GM12878 (cell line): Measurements from ENCODE around the gene BPTF. TPM values are rescaled to one million over a fixed set of nuclear protein-coding genes. Genes with fewer than 3 reads are reported as not detected.

Source experiments
- ATAC-seq: fragments of 200-7000 bp; cut with Tn5 transposase; 3 replicates; pipeline ENCODE4 v1.9.1; 2020; ENCODE audit warnings: mild to moderate bottlenecking, moderate library complexity
- BruUV-seq: library from RNA; stranded (reverse); fragments of 400-500 nt; replicated peaks from 2 replicates; lab custom pipeline; 2021; lab: Mats Ljungman, UMichigan
- CTCF ChIA-PET: fragments of 300-600 bp; sonication (Branson Sonifier 250); formaldehyde crosslinking; extraction: SDS; loops from one replicate; lab custom pipeline; 2021; ENCODE audit warnings: inconsistent platforms; lab: Yijun Ruan, JAX
- POLR2A ChIA-PET: fragments of 350-600 bp; formaldehyde crosslinking; extraction: SDS; loops from one replicate; lab custom pipeline; 2021; ENCODE audit warnings: inconsistent platforms; lab: Charles Lee
- RAD21 ChIA-PET: fragments of 300-600 bp; sonication (Branson Sonifier 250); formaldehyde crosslinking; loops from one replicate; lab custom pipeline; 2023; ENCODE audit warnings: antibody characterized with exemption; ENCODE audit not compliant: unreplicated experiment; lab: Charles Lee
- SMC1A ChIA-PET: fragments of 300-600 bp; sonication (Branson Sonifier 250); formaldehyde crosslinking; loops from one replicate; lab custom pipeline; 2023; ENCODE audit not compliant: unreplicated experiment, uncharacterized antibody; lab: Charles Lee
- DNase-seq: peaks from one replicate; pipeline ENCODE4 v3.0.0-alpha.2; 2011; ENCODE audit warnings: low read depth, low spot score
- FAIRE-seq: peaks from 3 replicates; lab custom pipeline; 2011; peaks lifted over from hg19 to GRCh38; lab: Jason Lieb, UNC
- H2AFZ ChIP-seq: 2 replicates; pipeline ENCODE4 v1.6.0; 2011; ENCODE audit warnings: low read depth, low read length, control low read depth; ENCODE audit not compliant: control insufficient read depth
- H3K27ac ChIP-seq: 2 replicates; pipeline ENCODE4 v1.5.1; 2011; ENCODE audit warnings: control low read depth; ENCODE audit not compliant: control insufficient read depth, insufficient read depth
- H3K27me3 ChIP-seq, 2 experiments: replicated peaks in 1 of 2; 2 replicates each; pipeline versions ENCODE4 v1.6.0 to v1.6.1; 2011; ENCODE audit warnings: low read length in 1 of 2; ENCODE audit not compliant: control insufficient read depth in 2 of 2, insufficient read depth in 2 of 2
- H3K36me3 ChIP-seq, 2 experiments: 2 replicates each; pipeline ENCODE4 v1.5.1; 2011; ENCODE audit warnings: low read length in 1 of 2; ENCODE audit not compliant: control insufficient read depth in 2 of 2, insufficient read depth in 2 of 2
- H3K4me1 ChIP-seq: 2 replicates; pipeline ENCODE4 v1.6.1; 2011; ENCODE audit warnings: mild to moderate bottlenecking, low read length, moderate library complexity, mixed read lengths; ENCODE audit not compliant: control insufficient read depth, insufficient read depth
- H3K4me2 ChIP-seq: 2 replicates; pipeline ENCODE4 v1.6.0; 2011; ENCODE audit warnings: control low read depth; ENCODE audit not compliant: control insufficient read depth, insufficient read depth
- H3K4me3 ChIP-seq: fragments of 200-600 bp; sonication (generic); 2 replicates; pipeline ENCODE4 v1.5.1; 2016
- H3K79me2 ChIP-seq: 2 replicates; pipeline ENCODE4 v1.6.0; 2011; ENCODE audit warnings: low read length; ENCODE audit not compliant: control insufficient read depth, insufficient read depth
- H3K9ac ChIP-seq: 2 replicates; pipeline ENCODE4 v1.8.0; 2011; ENCODE audit warnings: low read length, control low read depth, mixed read lengths; ENCODE audit not compliant: control insufficient read depth, insufficient read depth
- H3K9me3 ChIP-seq: replicated peaks from 3 replicates; pipeline ENCODE4 v1.5.1; 2011; ENCODE audit warnings: mild to moderate bottlenecking, low read length; ENCODE audit not compliant: control insufficient read depth, insufficient read depth
- H4K20me1 ChIP-seq: 2 replicates; pipeline ENCODE4 v1.6.0; 2011; ENCODE audit not compliant: control insufficient read depth, insufficient read depth
- ATF7 ChIP-seq: fragments of 450-650 bp; IDR thresholded peaks from 2 replicates; pipeline ENCODE4 v1.6.1; 2016; ENCODE audit warnings: low read depth, mild to moderate bottlenecking
- BACH1 ChIP-seq: fragments of 450-650 bp; IDR thresholded peaks from 2 replicates; pipeline ENCODE4 v1.6.1; 2017; ENCODE audit warnings: mild to moderate bottlenecking, borderline replicate concordance
- BMI1 ChIP-seq: fragments of 450-650 bp; IDR thresholded peaks from 2 replicates; pipeline ENCODE4 v1.6.1; 2016; ENCODE audit warnings: mild to moderate bottlenecking, moderate library complexity, borderline replicate concordance
- CEBPB ChIP-seq, 2 experiments: fragments of 150-350 bp in 1 of 2; IDR thresholded peaks; 2 replicates each; pipeline ENCODE4 v1.6.1; 2012 to 2014; ENCODE audit warnings: low read depth in 2 of 2, low read length in 2 of 2, borderline replicate concordance in 1 of 2, inconsistent platforms in 1 of 2
- EZH2 ChIP-seq: IDR thresholded peaks from 2 replicates; pipeline ENCODE4 v1.6.1; 2012; ENCODE audit warnings: low read depth, mild to moderate bottlenecking, control low read depth, inconsistent platforms, low read length, borderline replicate concordance; ENCODE audit not compliant: control insufficient read depth
- JUND ChIP-seq: IDR thresholded peaks from 2 replicates; pipeline ENCODE4 v1.6.1; 2012; ENCODE audit warnings: low read depth, mild to moderate bottlenecking, low read length, improper control_type of control experiment, moderate library complexity
- KLF5 ChIP-seq: fragments of 450-650 bp; IDR thresholded peaks from 2 replicates; pipeline ENCODE4 v1.6.1; 2014; ENCODE audit warnings: mild to moderate bottlenecking; ENCODE audit not compliant: partially characterized antibody
- RUNX3 ChIP-seq: IDR thresholded peaks from 2 replicates; pipeline ENCODE4 v1.6.1; 2012; ENCODE audit warnings: low read length, inconsistent platforms
- SKIL ChIP-seq: fragments of 450-650 bp; IDR thresholded peaks from 2 replicates; pipeline ENCODE4 v1.6.1; 2017; ENCODE audit warnings: mild to moderate bottlenecking, low read depth, inconsistent platforms; ENCODE audit not compliant: poor library complexity, severe bottlenecking
- SMAD5 ChIP-seq: IDR thresholded peaks from 2 replicates; pipeline ENCODE4 v1.6.1; 2016; ENCODE audit warnings: antibody characterized with exemption, low read depth
- SPI1 ChIP-seq: IDR thresholded peaks from 2 replicates; pipeline ENCODE4 v1.6.1; 2011; ENCODE audit warnings: low read depth, mild to moderate bottlenecking, low read length, moderate library complexity, borderline replicate concordance; ENCODE audit not compliant: insufficient read depth
- STAT1 ChIP-seq: fragments of 450-650 bp; conservative IDR thresholded peaks from 2 replicates; pipeline ENCODE4 v1.6.1; 2014; ENCODE audit warnings: antibody characterized with exemption, mild to moderate bottlenecking
- SUPT20H ChIP-seq: IDR thresholded peaks from 2 replicates; pipeline ENCODE4 v1.6.1; 2011; ENCODE audit warnings: low read depth, mild to moderate bottlenecking, low read length, moderate library complexity, borderline replicate concordance; ENCODE audit not compliant: control insufficient read depth
- TBL1XR1 ChIP-seq: IDR thresholded peaks from 2 replicates; pipeline ENCODE4 v1.6.1; 2012; ENCODE audit warnings: low read depth, low read length, improper control_type of control experiment
- ZNF217 ChIP-seq: fragments of 450-650 bp; IDR thresholded peaks from 2 replicates; pipeline ENCODE4 v1.6.1; 2017; ENCODE audit warnings: antibody characterized with exemption, mild to moderate bottlenecking
- ZNF24 ChIP-seq: fragments of 450-650 bp; IDR thresholded peaks from 2 replicates; pipeline ENCODE4 v1.6.1; 2017; ENCODE audit warnings: antibody characterized with exemption, mild to moderate bottlenecking
- ZNF622 ChIP-seq: fragments of 450-650 bp; IDR thresholded peaks from 2 replicates; pipeline ENCODE4 v1.6.1; 2017; ENCODE audit warnings: mild to moderate bottlenecking, inconsistent platforms
- WGBS: methylation state at CpG from one replicate; pipeline ENCODE4 v1.1.6; 2016; ENCODE audit warnings: low lambda C conversion rate; ENCODE audit not compliant: insufficient replicate concordance, insufficient coverage; ENCODE audit errors: missing lambda C conversion rate; 5-methylcytosine and 5-hydroxymethylcytosine counted together
- in situ Hi-C: fragments of 300-500 bp; cut with MboI; formaldehyde crosslinking; loops from 9 replicates; pipeline ENCODE4 v1.14.3; 2018; ENCODE audit warnings: mixed read lengths
- intact Hi-C: fragments of 100-400 bp; cut with micrococcal nuclease; formaldehyde crosslinking; loops from one replicate; pipeline ENCODE4 v1.14.2; 2022; ENCODE audit not compliant: unreplicated experiment
- polyA plus RNA-seq, 11 experiments: library from polyadenylated mRNA; depleted of rRNA in 4 of 11; unstranded in 6 of 11; stranded (reverse) in 5 of 11; fragments of >200 nt; fragmentation: Nextera tagmentation in 4 of 11; fragmentation: Illumina TruSeq in 1 of 11; extraction: Ambion mirVana in 4 of 11; extraction: Trizol in 1 of 11; gene quantifications; 1 replicate in 1 of 11; 2 replicates in 10 of 11; pipeline versions ENCODE4 v1.2.1 to v1.2.3, GENCODE V29; 2011 to 2016; ENCODE audit warnings: inconsistent platforms in 2 of 11, missing spikeins in 2 of 11, low read depth in 1 of 11
- total RNA-seq, 4 experiments: library from RNA; depleted of rRNA in 3 of 4; stranded (reverse); fragments of >200 nt in 3 of 4; fragmentation: Illumina TruSeq in 1 of 4; extraction: Trizol in 1 of 4; gene quantifications; 2 replicates each; pipeline versions ENCODE4 v1.2.1 to v1.2.3, GENCODE V29; 2013 to 2021

The BPTF gene
- total and polyA plus RNA-seq, 10 of the 15 experiments (the other 5 are each of a cell fraction or from before 2014, with no cell fraction given): 19.4 to 78.3 (median 44.8) TPM

GRCh38 chr17:68013385-68013784 lies 188.1 kb downstream of the BPTF start:
- no peak overlapping the region for H3K4me2 ChIP-seq
- no peak overlapping the region for H2AFZ ChIP-seq
- no peak for TF ChIP-seq SUPT20H
- TF ChIP-seq EZH2: no peak
- TF ChIP-seq STAT1: no peak
- no peak for TF ChIP-seq RUNX3
- H3K36me3 ChIP-seq: no peaks in the 10 kb centered on the region
- intact Hi-C loops: loop anchor here (10.0 kb wide), 1 partner anchor 451 kb away; no protein-coding TSS in a partner anchor
- H3K79me2 ChIP-seq: no peaks in the 10 kb centered on the region
- ChIA-PET RAD21 (no interaction called here), POLR2A (no interaction called here), SMC1A (no interaction called here), CTCF (no interaction called here)
- BruUV-seq: no TSS peak
- peaks cover 0 to 2% of the 10 kb centered on the region in 2 experiments; a peak in 1 of 4 replicates for H3K27me3 ChIP-seq
- FAIRE-seq (no peak), DNase-seq (no peak), ATAC-seq (no peak)
- no peak overlapping the region for H3K4me3 ChIP-seq
- in situ Hi-C loops: no loop called here
- H3K9me3 ChIP-seq: no peaks in the 10 kb centered on the region
- no peaks in the 10 kb centered on the region for H3K4me1 ChIP-seq
- H3K9ac ChIP-seq: no peak overlapping the region
- H4K20me1 ChIP-seq: no peaks in the 10 kb centered on the region
- H3K27ac ChIP-seq: no peak overlapping the region

- no peaks in the 10 kb centered on the region for H3K4me1 ChIP-seq
- ATAC-seq (no peak), FAIRE-seq (no peak), DNase-seq (no peak)
- H3K27ac ChIP-seq: no peak overlapping the region
- no peaks in the 10 kb centered on the region for H3K79me2 ChIP-seq
- H2AFZ ChIP-seq: no peak overlapping the region
- no peak overlapping the region for H3K4me3 ChIP-seq
- POLR2A ChIA-PET: interaction anchor here (1.0 kb wide), 1 partner anchor 51 kb away, joined by 3 read pairs; no protein-coding TSS in a partner anchor
- SMC1A ChIA-PET: no interaction called here
- CTCF ChIA-PET: interaction anchor here (0.7 kb wide), 1 partner anchor 272 kb away, joined by 3 read pairs; no protein-coding TSS in a partner anchor
- H3K27me3 ChIP-seq: peaks cover 0 to 2% of the 10 kb centered on the region in 2 experiments; a peak in 1 of 4 replicates
- 35% methylated on average over 11 of the region's 11 CpGs for WGBS
- in situ Hi-C loops (no loop called here), intact Hi-C loops (loop anchor here (10.0 kb wide), 1 partner anchor 450 kb away; no protein-coding TSS in a partner anchor)
- H3K9ac ChIP-seq: no peak overlapping the region
- RAD21 ChIA-PET: interaction anchor here (0.5 kb wide), 1 partner anchor 166 kb away, joined by 4 read pairs; no protein-coding TSS in a partner anchor
- H3K4me2 ChIP-seq: no peak overlapping the region
- H3K36me3 ChIP-seq: no peaks in the 10 kb centered on the region
- no peaks in the 10 kb centered on the region for H4K20me1 ChIP-seq
- H3K9me3 ChIP-seq: no peaks in the 10 kb centered on the region
- BruUV-seq: no TSS peak
- no peak for TF ChIP-seq SKIL
- TF ChIP-seq KLF5: no peak
- TF ChIP-seq SPI1: no peak
- no peak for TF ChIP-seq ZNF24
- TF ChIP-seq BMI1: no peak
- TF ChIP-seq ZNF622: no peak
- no peak for TF ChIP-seq ATF7
- TF ChIP-seq BACH1: no peak
- TF ChIP-seq CEBPB (IDR thresholded peaks at IDR 0.05; ENCODE audit: borderline replicate concordance in 1 of 2, low read depth in 2 of 2, low read length in 2 of 2): no peak
- TF ChIP-seq JUND: no peak
- TF ChIP-seq TBL1XR1: no peak
- TF ChIP-seq SMAD5: no peak
- TF ChIP-seq ZNF217: no peak
These were observed 189.9 kb downstream of the BPTF start for GRCh38 chr17:68015081-68015723.
